Activated T-cell treated with anti-CD3 and anti-CD28 coated beads, Interleukin-2, amount 50 U/mL, for 1 hour (primary cell): ENCODE data around the gene CCSAP.
"Not testable (repeated sequence)": the region's sequence is repeated elsewhere in the genome, so short reads cannot be mapped to it uniquely, and the experiment has no call there.

ENCODE experiments used
- DNase-seq: peaks from one replicate; pipeline ENCODE4 v3.0.0-alpha.2; 2020

CCSAP gene, protein sequence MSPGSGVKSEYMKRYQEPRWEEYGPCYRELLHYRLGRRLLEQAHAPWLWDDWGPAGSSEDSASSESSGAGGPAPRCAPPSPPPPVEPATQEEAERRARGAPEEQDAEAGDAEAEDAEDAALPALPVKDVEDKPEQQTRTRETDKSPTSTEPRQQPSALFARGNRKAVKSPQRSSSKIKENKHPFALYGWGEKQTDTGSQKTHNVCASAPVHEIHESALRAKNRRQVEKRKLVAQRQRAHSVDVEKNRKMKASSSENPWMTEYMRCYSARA

DNA sequence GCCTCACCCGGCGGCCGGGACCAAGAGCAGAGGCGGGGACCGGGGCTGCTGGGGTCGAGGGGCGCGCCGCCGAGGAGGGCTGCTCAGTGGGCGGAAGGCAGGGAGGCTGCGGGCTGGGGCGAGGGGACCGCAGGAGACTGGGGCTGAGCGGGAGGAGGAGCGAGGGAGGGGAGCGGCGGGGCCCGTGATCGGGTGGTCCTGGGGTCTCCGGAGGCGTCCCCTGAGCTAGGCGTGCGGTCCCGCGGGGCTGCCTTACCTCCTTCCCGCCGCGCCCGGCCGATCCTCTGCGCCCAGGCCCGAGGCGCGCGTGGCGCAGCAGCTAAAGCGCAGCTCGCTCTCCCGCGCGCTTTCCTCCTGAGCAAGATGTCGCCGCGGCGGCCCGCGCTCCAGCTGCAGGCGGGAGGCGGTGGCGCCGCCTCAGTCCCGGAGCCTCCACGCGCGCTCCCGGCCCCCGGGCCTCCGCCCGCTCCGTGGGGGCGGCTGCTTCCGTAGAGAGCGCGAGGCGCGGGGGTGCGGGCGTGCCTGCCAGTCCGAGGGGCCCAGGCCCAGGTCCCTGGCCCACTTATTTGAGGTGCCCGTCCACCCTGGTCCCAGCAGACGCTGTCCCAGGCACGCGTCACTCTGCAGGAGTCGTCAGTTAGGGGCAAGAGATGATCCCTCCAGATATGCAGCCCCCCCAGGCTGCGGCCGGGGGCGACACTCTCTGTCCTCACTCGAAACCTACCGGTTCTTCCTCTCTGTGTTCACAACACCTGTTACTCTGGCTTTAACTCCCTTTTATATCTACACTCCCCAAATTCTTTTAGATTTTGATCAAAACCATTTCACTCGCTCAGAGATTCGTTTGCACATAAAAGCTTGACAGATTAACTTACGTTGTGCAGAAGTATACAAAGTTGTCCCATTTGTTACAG is at the start of gene CCSAP:
Gene CCSAP (minus strand): TSS at position 392 of the 914 bp plus-strand sequence. CDS start 582 bp downstream, outside the sequence.
- DNase-seq, result peak; percentile 77

- DNase-seq, result no peak
These were observed 47.3 kb upstream of the CCSAP start for GRCh38 chr1:229390130-229390529.

- no peak for DNase-seq
These were observed 46.2 kb upstream of the CCSAP start for GRCh38 chr1:229388897-229389580.

- DNase-seq, result no peak
These were observed 43.1 kb upstream of the CCSAP start for GRCh38 chr1:229385853-229386456.

GRCh38 chr1:229384822-229385221 is 42.0 kb upstream of the CCSAP start:
- DNase-seq, result no peak

DNA sequence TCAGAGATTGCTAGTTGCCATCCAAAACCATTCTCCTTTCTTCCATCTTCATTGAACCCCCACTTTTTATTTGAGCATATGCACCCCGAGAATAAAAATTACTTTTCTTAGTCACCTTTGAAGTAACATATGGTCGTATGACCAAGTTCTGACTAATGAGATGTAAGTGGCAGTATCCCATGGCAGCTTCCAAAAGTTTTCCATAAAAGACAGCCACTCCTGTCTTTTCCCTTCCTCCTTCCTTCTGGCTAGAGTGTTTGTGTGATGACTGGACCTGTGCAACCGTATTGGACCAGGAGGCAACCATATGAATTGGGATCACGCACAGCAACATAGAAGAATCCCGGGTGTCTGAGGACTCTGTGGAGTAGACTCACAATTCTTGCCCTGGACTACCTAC is 41.1 kb upstream of the CCSAP start:
- DNase-seq, result no peak

GRCh38 chr1:229383188-229383587 is 40.3 kb upstream of the CCSAP start:
- DNase-seq, result no peak

GRCh38 chr1:229381234-229381633 is 38.4 kb upstream of the CCSAP start:
- no peak for DNase-seq

DNA sequence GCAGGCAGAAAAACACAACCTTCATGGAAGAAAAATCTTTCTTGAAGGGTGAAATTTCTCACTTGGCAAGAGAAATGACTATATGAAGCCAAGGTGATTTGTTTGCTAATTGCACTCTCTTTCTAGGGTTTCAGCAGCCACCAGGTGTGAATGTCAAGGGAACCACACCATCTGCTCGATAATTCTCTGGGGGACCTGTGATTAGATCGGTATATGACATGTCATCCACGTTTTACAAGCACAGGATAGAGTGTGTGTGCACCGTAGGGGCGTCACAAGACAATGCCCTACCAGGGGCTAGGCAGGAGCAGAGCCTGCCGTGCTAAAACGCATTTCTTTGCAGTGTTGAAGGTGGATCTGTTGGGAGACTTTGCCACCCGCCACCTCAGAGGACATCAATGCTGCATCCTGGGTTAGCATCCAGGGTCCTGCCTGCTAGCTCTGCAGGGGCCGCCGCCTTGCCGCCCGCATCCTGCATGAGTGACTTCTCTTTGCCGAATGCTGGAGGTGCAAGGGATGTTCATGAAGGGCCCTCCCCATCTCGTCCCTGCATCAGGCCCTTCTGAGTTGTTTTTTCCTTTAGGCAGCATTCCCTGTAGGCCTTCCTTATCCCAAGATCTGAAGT is 37.8 kb upstream of the CCSAP start:
- DNase-seq, result no peak

DNA sequence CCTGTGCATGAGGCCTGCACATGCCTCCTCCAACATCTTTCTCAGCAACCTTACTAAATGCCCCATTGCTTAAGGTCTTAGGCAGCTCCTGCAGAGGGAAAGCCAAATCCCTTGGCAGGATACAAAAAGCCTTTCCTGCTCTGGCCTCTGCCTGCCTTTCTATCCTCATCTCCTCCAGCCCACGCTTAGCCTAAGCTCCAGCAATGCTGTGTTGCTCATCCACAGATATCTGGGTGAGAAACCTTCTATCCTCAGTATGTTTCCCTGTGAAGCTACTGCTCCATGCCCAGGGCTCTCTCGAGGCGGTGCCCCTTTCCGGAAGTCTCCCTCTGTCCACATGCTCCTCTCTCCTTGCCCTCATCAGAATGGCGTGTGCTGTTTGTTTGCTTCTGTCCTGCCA is 37.0 kb upstream of the CCSAP start:
- no peak for DNase-seq

GRCh38 chr1:229378586-229379367 is 35.9 kb upstream of the CCSAP start:
- DNase-seq, result no peak

DNA sequence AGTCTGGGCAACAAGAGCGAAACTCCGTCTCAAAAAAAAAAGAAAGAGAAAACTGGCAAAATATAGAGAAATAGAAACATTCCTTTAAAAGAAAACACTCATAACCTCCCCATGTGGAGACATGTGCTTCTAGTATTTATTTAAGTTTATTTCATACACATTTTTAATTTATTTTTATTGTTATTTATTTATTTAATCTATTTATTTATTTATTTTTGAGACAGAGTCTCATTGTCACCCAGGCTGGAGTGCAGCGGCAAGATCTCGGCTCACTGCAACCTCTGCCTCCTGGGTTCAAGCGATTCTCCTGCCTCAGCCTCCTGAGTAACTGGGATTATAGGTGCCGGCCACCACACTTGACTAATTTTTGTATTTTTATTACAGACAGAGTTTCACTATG is 35.2 kb upstream of the CCSAP start:
- not testable (repeated sequence) for DNase-seq

GRCh38 chr1:229377429-229377828 is 34.6 kb upstream of the CCSAP start:
- no peak for DNase-seq

DNA sequence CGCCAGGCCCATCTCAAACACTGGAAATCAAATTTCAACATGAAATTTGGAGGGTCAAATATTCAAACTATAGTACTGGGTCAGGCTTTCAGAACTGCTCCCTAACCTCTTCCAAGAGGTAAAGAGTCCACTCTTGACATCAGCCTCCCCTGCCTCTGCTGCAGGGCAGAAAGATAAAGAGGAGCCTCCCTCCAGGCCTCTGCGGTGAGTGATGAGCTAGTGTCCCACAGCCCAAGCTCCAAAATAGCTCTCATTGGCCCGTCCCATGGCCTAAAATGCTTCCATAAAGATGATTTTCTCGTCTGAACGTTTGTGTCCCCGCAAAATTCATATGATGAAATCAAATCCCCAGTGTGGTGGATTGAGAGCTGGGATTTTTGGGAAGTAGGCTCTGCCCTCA is 33.7 kb upstream of the CCSAP start:
- DNase-seq, result no peak

DNA sequence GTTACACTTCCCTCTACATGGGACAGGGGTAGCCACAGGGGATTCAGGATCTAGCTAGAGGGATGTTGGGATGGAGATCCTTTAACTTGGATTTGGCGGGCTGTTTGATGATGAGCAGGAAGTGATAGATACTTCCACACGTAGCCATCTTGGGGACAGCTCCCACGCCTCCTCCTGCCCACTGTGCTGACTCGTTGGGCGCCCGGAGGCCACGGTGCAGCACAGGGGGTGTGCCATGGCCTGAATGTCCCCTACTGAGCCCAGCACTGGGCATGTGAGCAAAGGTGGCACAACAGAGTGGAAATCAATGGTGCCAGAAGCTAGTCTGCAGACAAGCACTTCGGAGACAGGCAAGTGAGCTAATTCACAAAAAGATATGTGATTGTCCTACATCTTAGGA is 31.6 kb upstream of the CCSAP start:
- DNase-seq, result no peak

DNA sequence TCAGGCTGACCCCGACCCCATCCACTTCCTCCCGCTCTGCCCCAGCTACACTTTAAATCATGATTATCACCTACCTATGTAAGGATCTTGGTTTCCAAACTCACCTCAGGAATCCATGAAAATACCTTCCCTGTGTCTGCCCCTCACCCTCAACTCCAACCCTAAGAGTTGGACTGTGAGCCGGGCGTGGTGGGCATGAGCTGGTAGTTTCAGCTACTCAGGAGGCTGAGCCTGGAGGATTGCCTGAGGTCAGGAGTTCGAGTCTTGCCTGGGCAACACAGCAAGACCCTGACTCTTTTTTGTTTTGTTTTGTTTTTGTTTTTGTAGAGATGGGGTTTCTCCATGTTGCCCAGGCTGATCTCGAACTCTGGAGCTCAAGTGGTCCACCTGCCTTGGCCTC is 30.5 kb upstream of the CCSAP start:
- DNase-seq, result no peak

GRCh38 chr1:229372251-229372650 is 29.4 kb upstream of the CCSAP start:
- no peak for DNase-seq

DNA sequence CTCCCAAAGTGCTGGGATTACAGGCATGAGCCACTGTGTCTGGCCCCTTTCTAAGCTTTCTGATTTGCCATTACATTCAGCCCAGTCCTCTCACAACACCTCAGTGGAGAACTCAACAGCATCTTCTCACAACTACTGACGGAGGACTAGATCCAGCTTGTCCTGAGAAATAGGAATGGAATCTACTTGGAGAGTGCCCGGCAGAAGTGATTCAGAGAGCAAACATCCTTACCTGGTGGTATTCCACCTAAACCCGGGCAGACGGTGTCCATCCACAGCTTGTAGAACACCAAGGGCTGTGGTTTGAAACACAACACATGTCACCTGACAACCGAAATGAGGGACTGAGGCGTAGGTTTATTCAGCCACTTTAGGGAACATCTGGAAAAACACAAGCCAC is 28.8 kb upstream of the CCSAP start:
- no peak for DNase-seq

GRCh38 chr1:229370601-229371021 is 27.8 kb upstream of the CCSAP start:
- no peak for DNase-seq

DNA sequence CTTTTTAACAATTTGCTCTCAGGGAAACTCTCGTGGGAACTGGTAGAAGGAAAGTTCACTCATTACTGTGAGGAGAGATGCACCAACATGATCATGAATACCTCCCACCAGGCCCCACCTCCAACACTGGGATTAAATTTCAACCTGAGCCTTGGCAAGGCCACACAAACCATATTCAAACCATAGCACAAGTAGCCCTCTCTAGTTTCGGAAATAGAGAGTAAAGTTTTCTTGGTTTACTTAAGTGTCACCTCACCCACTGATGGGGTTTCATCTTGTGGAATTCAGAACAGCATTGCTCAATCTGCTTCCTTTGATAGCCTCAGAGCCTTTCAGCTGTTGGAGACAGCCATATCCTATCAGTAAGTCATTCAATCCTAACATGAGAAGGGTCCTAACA is 25.5 kb upstream of the CCSAP start:
- no peak for DNase-seq

DNA sequence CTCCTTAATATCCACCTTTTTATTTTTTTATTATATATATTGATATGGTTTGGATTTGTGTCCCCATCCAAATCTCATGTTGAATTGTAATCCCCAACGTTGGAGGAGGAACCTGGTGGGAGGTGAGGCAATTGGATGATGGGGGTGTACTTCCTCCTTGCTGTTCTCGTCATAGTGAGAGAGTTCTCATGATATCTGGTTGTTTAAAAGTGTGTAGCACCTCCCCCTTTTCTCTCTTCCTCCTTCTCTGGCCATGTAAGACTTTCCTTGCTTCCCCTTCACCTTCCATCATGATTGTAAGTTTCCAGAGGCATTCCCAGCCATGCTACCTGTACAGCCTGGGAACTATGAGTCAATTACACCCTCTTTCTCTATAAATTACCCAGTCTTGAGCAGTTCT is 22.7 kb upstream of the CCSAP start:
- no peak for DNase-seq
